ENCODE data around the gene TNFRSF14.
A peak's percentile ranks its signal among the peaks of the same experiment; 100 is the strongest.

Gene TNFRSF14

DNA sequence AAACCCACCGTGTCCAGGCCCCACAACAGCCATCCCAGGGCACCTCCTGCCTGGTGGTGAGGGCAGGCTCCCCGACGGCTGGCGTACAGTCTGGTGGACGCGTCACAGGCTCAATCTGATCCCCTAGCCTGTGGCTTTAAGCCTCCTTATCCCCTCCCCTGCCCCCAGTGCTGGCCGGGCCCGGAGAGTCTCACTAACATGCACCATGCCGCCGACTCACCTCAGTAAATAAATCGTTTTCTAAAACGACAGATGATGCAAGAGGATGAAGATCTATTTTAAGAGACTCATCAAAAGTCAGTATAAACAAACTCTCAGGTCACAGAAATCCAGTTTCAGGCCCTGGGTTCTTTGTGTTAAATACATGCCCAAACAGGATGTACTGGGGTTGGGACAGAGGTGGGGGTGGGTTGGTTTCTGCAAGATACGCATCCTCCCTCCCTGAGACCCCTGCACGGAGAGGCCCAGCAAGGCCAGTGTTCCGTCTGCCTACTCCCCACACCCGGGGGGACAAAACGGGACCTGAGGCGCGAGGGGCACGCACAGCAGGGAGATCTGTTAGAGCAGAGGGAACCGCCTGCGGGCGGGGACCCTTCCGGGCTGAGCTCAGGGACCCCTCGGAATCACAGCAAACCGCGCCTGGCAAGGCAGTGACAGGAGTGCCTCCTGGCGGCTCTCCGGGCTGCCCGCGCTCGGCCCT, 32.8 kb upstream of the TNFRSF14 start:
- H3K18ac ChIP-seq (ENCODE audit: low read length) = no peak overlapping the region
- no peak for DNase-seq (ENCODE audit: low spot score)
- no peak overlapping the region for H3K23ac ChIP-seq (ENCODE audit: low read depth, low read length, poor library complexity)
- H3K14ac ChIP-seq (ENCODE audit: low read length) = no peak overlapping the region
- H2BK12ac ChIP-seq (ENCODE audit: low read length) = no peak overlapping the region
- H3K9ac ChIP-seq (ENCODE audit: low read depth, low read length, poor library complexity) = no peak overlapping the region
- H2BK5ac ChIP-seq (ENCODE audit: low read length) = no peak overlapping the region
- H3K36me3 ChIP-seq (replicated peaks in 1 of 2; ENCODE audit: control insufficient read depth in 2 of 2, insufficient read depth in 2 of 2, low read length in 2 of 2) = peaks cover 27 to 55% of the 10 kb centered on the region in 2 donors
- WGBS, 2 donors (ENCODE audit: extremely low coverage in 2 of 2, insufficient read length in 2 of 2, insufficient replicate concordance in 1 of 2) = no CpG with 5 or more reads among the region's 32 CpGs
- H3K4me3 ChIP-seq (ENCODE audit: low read length in 2 of 2) = no peak overlapping the region
- H3K79me1 ChIP-seq (ENCODE audit: low read depth, low read length) = peaks cover 26% of the 10 kb centered on the region
- H2AFZ ChIP-seq (ENCODE audit: low read length) = no peak overlapping the region
- H2BK15ac ChIP-seq (ENCODE audit: low read length) = no peak overlapping the region
- H3K4me2 ChIP-seq (ENCODE audit: insufficient read depth, low read length, poor library complexity, severe bottlenecking) = no peak overlapping the region
- H2BK120ac ChIP-seq (ENCODE audit: low read depth, low read length) = no peak overlapping the region
- no peak overlapping the region for H3K27ac ChIP-seq (replicated peaks; ENCODE audit: low read length)
- H3K4me1 ChIP-seq (ENCODE audit: control insufficient read depth in 2 of 2, insufficient read depth in 1 of 2, low read depth in 1 of 2, low read length in 2 of 2) = peaks cover 28 to 29% of the 10 kb centered on the region in 2 donors
- peaks cover 0 to 15% (median 0%) of the 10 kb centered on the region in 3 experiments for H3K27me3 ChIP-seq (ENCODE audit: control insufficient read depth in 3 of 3, insufficient read depth in 3 of 3, low read depth in 1 of 3, low read length in 3 of 3)
- no peak overlapping the region for H3K4ac ChIP-seq (ENCODE audit: low read length)
- H4K91ac ChIP-seq (ENCODE audit: low read depth, low read length, poor library complexity) = no peak overlapping the region
- no peak overlapping the region for H4K8ac ChIP-seq (ENCODE audit: low read depth, low read length)
- no peak overlapping the region for H2AK5ac ChIP-seq (ENCODE audit: low read depth, low read length)
- no peaks in the 10 kb centered on the region for H3K9me3 ChIP-seq (replicated peaks in 1 of 2; ENCODE audit: control insufficient read depth in 2 of 2, insufficient read depth in 1 of 2, low read depth in 1 of 2, low read length in 2 of 2)

DNA sequence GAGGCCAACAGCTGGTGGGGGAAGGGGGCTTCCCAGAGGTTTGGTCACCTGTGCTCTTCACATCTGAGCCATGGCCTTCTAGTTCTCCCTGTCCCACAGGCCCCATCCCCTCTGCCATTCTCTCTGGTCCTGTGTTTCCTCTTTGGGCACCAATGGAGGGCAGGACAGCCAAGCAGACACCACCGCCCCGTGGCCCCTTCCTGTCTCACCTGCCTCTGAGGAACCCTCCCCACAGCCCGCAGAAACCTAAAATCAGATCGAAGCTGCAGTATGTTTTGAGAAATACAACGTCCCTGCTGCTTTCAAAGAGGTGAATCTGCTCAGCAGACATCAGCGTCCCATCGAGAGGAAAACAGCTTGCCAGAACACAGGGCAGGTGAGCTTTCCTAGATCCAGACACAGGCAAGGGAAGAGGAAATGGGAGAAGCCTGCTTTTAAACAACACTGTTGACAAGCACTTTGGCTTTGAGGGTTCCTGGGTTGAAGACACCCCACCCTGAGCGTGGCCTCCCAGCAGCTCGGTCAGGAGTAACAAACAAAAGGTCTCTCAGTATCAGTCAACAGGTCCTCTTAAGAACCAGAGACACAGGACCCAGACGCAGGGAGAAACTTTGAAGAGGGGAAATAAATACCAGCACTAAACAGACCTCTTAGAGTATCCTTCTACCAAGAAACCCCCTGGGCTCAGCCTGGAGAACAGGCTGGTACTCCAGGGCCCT, 32.1 kb upstream of the TNFRSF14 start:
- Histone ChIP-seq H3K27ac (replicated peaks; ENCODE audit: low read length) (no peak overlapping the region), H4K8ac (ENCODE audit: low read depth, low read length) (no peak overlapping the region), H2BK12ac (ENCODE audit: low read length) (no peak overlapping the region), H2AFZ (ENCODE audit: low read length) (no peak overlapping the region), H3K36me3 (replicated peaks in 1 of 2; ENCODE audit: control insufficient read depth in 2 of 2, insufficient read depth in 2 of 2, low read length in 2 of 2) (peaks cover 25 to 48% of the 10 kb centered on the region in 2 donors), H3K4me3 (ENCODE audit: low read length in 2 of 2) (no peak overlapping the region), H3K27me3 (ENCODE audit: control insufficient read depth in 3 of 3, insufficient read depth in 3 of 3, low read depth in 1 of 3, low read length in 3 of 3) (peaks cover 0 to 22% (median 0%) of the 10 kb centered on the region in 3 experiments), H3K4ac (ENCODE audit: low read length) (no peak overlapping the region), H3K9ac (ENCODE audit: low read depth, low read length, poor library complexity) (no peak overlapping the region), H3K79me1 (ENCODE audit: low read depth, low read length) (peaks cover 22% of the 10 kb centered on the region), H2BK15ac (ENCODE audit: low read length) (no peak overlapping the region), H3K9me3 (replicated peaks in 1 of 2; ENCODE audit: control insufficient read depth in 2 of 2, insufficient read depth in 1 of 2, low read depth in 1 of 2, low read length in 2 of 2) (no peaks in the 10 kb centered on the region), H4K91ac (ENCODE audit: low read depth, low read length, poor library complexity) (no peak overlapping the region), H2BK120ac (ENCODE audit: low read depth, low read length) (no peak overlapping the region), H2BK5ac (ENCODE audit: low read length) (no peak overlapping the region), H3K4me2 (ENCODE audit: insufficient read depth, low read length, poor library complexity, severe bottlenecking) (no peak overlapping the region), H3K14ac (ENCODE audit: low read length) (no peak overlapping the region), H3K23ac (ENCODE audit: low read depth, low read length, poor library complexity) (no peak overlapping the region), H3K18ac (ENCODE audit: low read length) (no peak overlapping the region), H2AK5ac (ENCODE audit: low read depth, low read length) (no peak overlapping the region), H3K4me1 (ENCODE audit: control insufficient read depth in 2 of 2, insufficient read depth in 1 of 2, low read depth in 1 of 2, low read length in 2 of 2) (peaks cover 29 to 35% of the 10 kb centered on the region in 2 donors)
- no peak for DNase-seq (ENCODE audit: low spot score)
- no CpG with 5 or more reads among the region's 10 CpGs for WGBS, 2 donors (ENCODE audit: extremely low coverage in 2 of 2, insufficient read length in 2 of 2, insufficient replicate concordance in 1 of 2)

DNA sequence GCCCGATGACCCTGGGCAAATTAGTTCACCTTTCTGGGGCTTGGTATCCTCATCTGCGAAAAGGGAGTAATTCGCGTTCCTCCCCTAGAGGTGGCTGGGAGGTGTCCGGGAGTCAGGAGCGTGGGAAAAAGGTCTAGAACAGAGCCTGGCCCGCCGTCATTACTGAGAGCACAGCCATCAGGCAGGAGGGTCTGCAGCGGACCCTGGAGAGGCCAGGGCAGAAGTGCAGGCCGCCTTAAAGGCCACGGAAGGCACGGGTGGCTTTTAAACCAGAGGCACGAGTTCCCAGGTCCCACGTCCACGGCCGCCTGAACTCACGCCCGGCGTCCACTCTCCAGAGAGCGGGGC, 30.6 kb upstream of the TNFRSF14 start:
- H3K9me3 ChIP-seq (replicated peaks in 1 of 2; ENCODE audit: control insufficient read depth in 2 of 2, insufficient read depth in 1 of 2, low read depth in 1 of 2, low read length in 2 of 2) = no peaks in the 10 kb centered on the region
- H3K27ac ChIP-seq (replicated peaks; ENCODE audit: low read length) = no peak overlapping the region
- H2AK5ac ChIP-seq (ENCODE audit: low read depth, low read length) = peak overlapping the region; percentile 93

More for the DNA sequence above, 30.6 kb upstream of the TNFRSF14 start:
- H3K27me3 ChIP-seq (ENCODE audit: control insufficient read depth in 3 of 3, insufficient read depth in 3 of 3, low read depth in 1 of 3, low read length in 3 of 3) = peaks cover 0 to 33% (median 0%) of the 10 kb centered on the region in 3 experiments
- no peak overlapping the region for H2BK15ac ChIP-seq (ENCODE audit: low read length)
- no peak overlapping the region for H4K8ac ChIP-seq (ENCODE audit: low read depth, low read length)
- H2BK12ac ChIP-seq (ENCODE audit: low read length) = no peak overlapping the region
- H4K91ac ChIP-seq (ENCODE audit: low read depth, low read length, poor library complexity) = no peak overlapping the region
- peak overlapping the region; percentile 72 for H2BK5ac ChIP-seq (ENCODE audit: low read length)
- H3K23ac ChIP-seq (ENCODE audit: low read depth, low read length, poor library complexity) = peak overlapping the region; percentile 68
- no peak overlapping the region for H2BK120ac ChIP-seq (ENCODE audit: low read depth, low read length)
- H3K14ac ChIP-seq (ENCODE audit: low read length) = no peak overlapping the region
- peaks cover 18 to 33% of the 10 kb centered on the region in 2 donors for H3K36me3 ChIP-seq (replicated peaks in 1 of 2; ENCODE audit: control insufficient read depth in 2 of 2, insufficient read depth in 2 of 2, low read length in 2 of 2)
- peaks cover 30 to 37% of the 10 kb centered on the region in 2 donors for H3K4me1 ChIP-seq (ENCODE audit: control insufficient read depth in 2 of 2, insufficient read depth in 1 of 2, low read depth in 1 of 2, low read length in 2 of 2)
- peak overlapping the region; percentile 9 for H3K18ac ChIP-seq (ENCODE audit: low read length)
- peak overlapping the region; percentile 93 to 96 for H3K4me3 ChIP-seq (ENCODE audit: low read length in 2 of 2)
- WGBS, 2 donors (ENCODE audit: extremely low coverage in 2 of 2, insufficient read length in 2 of 2, insufficient replicate concordance in 1 of 2) = no CpG with 5 or more reads among the region's 20 CpGs
- DNase-seq (ENCODE audit: low spot score) = no peak
- H3K4ac ChIP-seq (ENCODE audit: low read length) = no peak overlapping the region
- peaks cover 24% of the 10 kb centered on the region for H3K79me1 ChIP-seq (ENCODE audit: low read depth, low read length)
- peak overlapping the region; percentile 98 for H3K9ac ChIP-seq (ENCODE audit: low read depth, low read length, poor library complexity)
- H2AFZ ChIP-seq (ENCODE audit: low read length) = peak overlapping the region; percentile 80
- peak overlapping the region; percentile 100 for H3K4me2 ChIP-seq (ENCODE audit: insufficient read depth, low read length, poor library complexity, severe bottlenecking)

Measured in neuronal stem cell (in vitro differentiated cells).